SK-N-MC (cell line): ENCODE data around the gene COX11.

Source experiments
- DNase-seq: peaks from one replicate; pipeline ENCODE4 v3.0.0-alpha.2; 2011; ENCODE audit warnings: low read depth, low spot score
- H3K27ac ChIP-seq: fragments of 200-600 bp; sonication (generic); 2 replicates; pipeline ENCODE4 v1.5.1; 2016; ENCODE audit warnings: mixed run types
- H3K36me3 ChIP-seq: fragments of 200-600 bp; sonication (generic); 2 replicates; pipeline ENCODE4 v1.6.1; 2017; ENCODE audit warnings: antibody characterized with exemption, low read length, mixed read lengths; ENCODE audit not compliant: insufficient read depth
- H3K4me3 ChIP-seq: fragments of 200-600 bp; sonication (generic); 2 replicates; pipeline ENCODE4 v1.5.1; 2016
- H3K9ac ChIP-seq: fragments of 200-600 bp; sonication (generic); 2 replicates; pipeline ENCODE4 v1.8.0; 2017; ENCODE audit warnings: mixed run types, mixed read lengths; ENCODE audit not compliant: insufficient read length
- H3K9me3 ChIP-seq: fragments of 200-600 bp; sonication (generic); 2 replicates; pipeline ENCODE4 v1.6.1; 2017; ENCODE audit warnings: low read depth, mild to moderate bottlenecking, antibody characterized with exemption, low read length, moderate library complexity, mixed read lengths
- EZH2 ChIP-seq: fragments of 200-600 bp; sonication (generic); IDR thresholded peaks from one replicate; pipeline ENCODE4 v1.6.1; 2017; ENCODE audit warnings: antibody characterized with exemption
- FOXP2 ChIP-seq: optimal IDR thresholded peaks from 2 replicates; pipeline ENCODE3; 2011; ENCODE audit warnings: mild to moderate bottlenecking, moderate library complexity; ENCODE audit not compliant: insufficient read depth; ENCODE audit errors: extremely low read length, control extremely low read depth
- POLR2AphosphoS5 ChIP-seq: IDR thresholded peaks from 2 replicates; pipeline ENCODE4 v1.6.1; 2012; ENCODE audit warnings: mild to moderate bottlenecking, low read depth, low read length, borderline replicate concordance

The COX11 gene

GRCh38 chr17:54947396-54947795 is 21.1 kb downstream of the COX11 start:
- Histone ChIP-seq H3K9ac (no peak overlapping the region), H3K9me3 (no peaks in the 10 kb centered on the region), H3K27ac (no peak overlapping the region), H3K36me3 (peaks cover 72% of the 10 kb centered on the region), H3K4me3 (no peak overlapping the region)
- no peak for DNase-seq
- TF ChIP-seq POLR2AphosphoS5: no peak
- TF ChIP-seq FOXP2: no peak
- TF ChIP-seq EZH2: no peak

GRCh38 chr17:54945671-54946070 is 22.8 kb downstream of the COX11 start:
- no peak overlapping the region for H3K4me3 ChIP-seq
- H3K9me3 ChIP-seq: no peaks in the 10 kb centered on the region
- peaks cover 66% of the 10 kb centered on the region for H3K36me3 ChIP-seq
- TF ChIP-seq POLR2AphosphoS5: no peak
- H3K9ac ChIP-seq: no peak overlapping the region
- DNase-seq: no peak
- H3K27ac ChIP-seq: no peak overlapping the region

GRCh38 chr17:54945231-54945630 is 23.2 kb downstream of the COX11 start:
- H3K9me3 ChIP-seq: no peaks in the 10 kb centered on the region
- DNase-seq: no peak
- no peak overlapping the region for H3K4me3 ChIP-seq
- TF ChIP-seq POLR2AphosphoS5 (no peak), EZH2 (no peak), FOXP2 (no peak)
- peak overlapping the region; percentile 82; the same call in 1 of the 2 replicates for H3K27ac ChIP-seq
- no peak overlapping the region for H3K9ac ChIP-seq
- peaks cover 61% of the 10 kb centered on the region for H3K36me3 ChIP-seq

GRCh38 chr17:54944796-54945195 is 23.7 kb downstream of the COX11 start:
- H3K9me3 ChIP-seq: no peaks in the 10 kb centered on the region
- peaks cover 59% of the 10 kb centered on the region for H3K36me3 ChIP-seq
- no peak overlapping the region for H3K4me3 ChIP-seq
- no peak overlapping the region for H3K9ac ChIP-seq
- H3K27ac ChIP-seq: peak overlapping the region; percentile 82
- DNase-seq: no peak
- TF ChIP-seq POLR2AphosphoS5 (no peak), FOXP2 (no peak), EZH2 (no peak)

- Histone ChIP-seq H3K4me3 (no peak overlapping the region), H3K9me3 (no peaks in the 10 kb centered on the region), H3K27ac (no peak overlapping the region), H3K36me3 (peaks cover 57% of the 10 kb centered on the region), H3K9ac (no peak overlapping the region)
- no peak for DNase-seq
- TF ChIP-seq FOXP2: no peak
Observed at GRCh38 chr17:54941285-54941684, 27.2 kb downstream of the COX11 start.

- no peak overlapping the region for H3K9ac ChIP-seq
- TF ChIP-seq EZH2: no peak
- TF ChIP-seq POLR2AphosphoS5: no peak
- no peak for TF ChIP-seq FOXP2
- H3K4me3 ChIP-seq: no peak overlapping the region
- H3K9me3 ChIP-seq: no peaks in the 10 kb centered on the region
- no peak for DNase-seq
- no peak overlapping the region for H3K27ac ChIP-seq
- peaks cover 72% of the 10 kb centered on the region for H3K36me3 ChIP-seq
Observed at GRCh38 chr17:54937426-54937825, 31.0 kb downstream of the COX11 start.

- Histone ChIP-seq H3K9me3 (no peaks in the 10 kb centered on the region), H3K36me3 (peaks cover 72% of the 10 kb centered on the region), H3K9ac (no peak overlapping the region), H3K4me3 (no peak overlapping the region), H3K27ac (no peak overlapping the region)
- TF ChIP-seq FOXP2 (no peak), EZH2 (no peak), POLR2AphosphoS5 (no peak)
- no peak for DNase-seq
Observed at GRCh38 chr17:54937018-54937417, 31.4 kb downstream of the COX11 start.

GRCh38 chr17:54935471-54935870 is 33.0 kb downstream of the COX11 start:
- Histone ChIP-seq H3K9me3 (no peaks in the 10 kb centered on the region), H3K9ac (no peak overlapping the region), H3K36me3 (peaks cover 72% of the 10 kb centered on the region), H3K4me3 (no peak overlapping the region), H3K27ac (no peak overlapping the region)
- no peak for DNase-seq
- no peak for TF ChIP-seq POLR2AphosphoS5
- TF ChIP-seq FOXP2: no peak
- TF ChIP-seq EZH2: no peak

GRCh38 chr17:54933921-54934320 is 34.5 kb downstream of the COX11 start:
- Histone ChIP-seq H3K36me3 (peaks cover 77% of the 10 kb centered on the region), H3K4me3 (no peak overlapping the region), H3K9ac (no peak overlapping the region), H3K27ac (no peak overlapping the region), H3K9me3 (no peaks in the 10 kb centered on the region)
- DNase-seq: no peak
- TF ChIP-seq EZH2 (no peak), FOXP2 (no peak), POLR2AphosphoS5 (no peak)
